ENCODE data around the gene CA7.

The CA7 gene

GRCh38 chr16:66872943-66873684 is 28.9 kb downstream of the CA7 start:
- in situ Hi-C loops (cut with MboI; ENCODE audit: low sequenced_read_pairs), result no loop called here

GRCh38 chr16:66873685-66874055 is 29.5 kb downstream of the CA7 start:
- in situ Hi-C loops (cut with MboI; ENCODE audit: low sequenced_read_pairs), result no loop called here

- in situ Hi-C loops (cut with MboI; ENCODE audit: low sequenced_read_pairs), result no loop called here
These were observed 30.0 kb downstream of the CA7 start for GRCh38 chr16:66874079-66874775.

GRCh38 chr16:66878067-66878466 is 33.9 kb downstream of the CA7 start:
- in situ Hi-C loops (cut with MboI; ENCODE audit: low sequenced_read_pairs), result no loop called here

GRCh38 chr16:66880288-66881013 is 36.2 kb downstream of the CA7 start, which contains the start of gene PDP2:
Gene PDP2 (plus strand): TSS chr16:66880515. CDS start chr16:66884285, 3,770 bp downstream.
- in situ Hi-C loops (cut with MboI; ENCODE audit: low sequenced_read_pairs), result no loop called here

GRCh38 chr16:66881014-66881417 is 36.8 kb downstream of the CA7 start:
- in situ Hi-C loops (cut with MboI; ENCODE audit: low sequenced_read_pairs), result no loop called here

- in situ Hi-C loops (cut with MboI; ENCODE audit: low sequenced_read_pairs), result no loop called here
These were observed 37.3 kb downstream of the CA7 start for GRCh38 chr16:66881560-66881959.

- in situ Hi-C loops (cut with MboI; ENCODE audit: low sequenced_read_pairs), result no loop called here
These were observed 37.8 kb downstream of the CA7 start for GRCh38 chr16:66881964-66882508.

- in situ Hi-C loops (cut with MboI; ENCODE audit: low sequenced_read_pairs), result no loop called here
These were observed 38.5 kb downstream of the CA7 start for GRCh38 chr16:66882702-66883101.

- in situ Hi-C loops (cut with MboI; ENCODE audit: low sequenced_read_pairs), result no loop called here
These were observed 41.3 kb downstream of the CA7 start for GRCh38 chr16:66885491-66885890.

- in situ Hi-C loops (cut with MboI; ENCODE audit: low sequenced_read_pairs), result no loop called here
These were observed 42.1 kb downstream of the CA7 start for GRCh38 chr16:66886321-66886720.

- in situ Hi-C loops (cut with MboI; ENCODE audit: low sequenced_read_pairs), result no loop called here
These were observed 42.7 kb downstream of the CA7 start for GRCh38 chr16:66886914-66887313.

GRCh38 chr16:66888647-66889615 is 44.7 kb downstream of the CA7 start:
- in situ Hi-C loops (cut with MboI; ENCODE audit: low sequenced_read_pairs), result no loop called here

- in situ Hi-C loops (cut with MboI; ENCODE audit: low sequenced_read_pairs), result no loop called here
These were observed 45.4 kb downstream of the CA7 start for GRCh38 chr16:66889622-66890021.

- in situ Hi-C loops (cut with MboI; ENCODE audit: low sequenced_read_pairs), result no loop called here
These were observed 46.6 kb downstream of the CA7 start for GRCh38 chr16:66890799-66891198.

GRCh38 chr16:66891360-66891759 is 47.1 kb downstream of the CA7 start:
- in situ Hi-C loops (cut with MboI; ENCODE audit: low sequenced_read_pairs), result no loop called here

- in situ Hi-C loops (cut with MboI; ENCODE audit: low sequenced_read_pairs), result no loop called here
These were observed 47.6 kb downstream of the CA7 start for GRCh38 chr16:66891797-66892196.

GRCh38 chr16:66894055-66894454 is 49.8 kb downstream of the CA7 start:
- in situ Hi-C loops (cut with MboI; ENCODE audit: low sequenced_read_pairs), result no loop called here

GRCh38 chr16:66894948-66895688 is 50.9 kb downstream of the CA7 start:
- in situ Hi-C loops (cut with MboI; ENCODE audit: low sequenced_read_pairs), result no loop called here

- in situ Hi-C loops (cut with MboI; ENCODE audit: low sequenced_read_pairs), result no loop called here
These were observed 51.4 kb downstream of the CA7 start for GRCh38 chr16:66895689-66895979.
